Keratinocyte (primary cell): ENCODE data around the gene EXOC3L1.

ENCODE experiments used
- CTCF ChIP-seq, 3 experiments: IDR thresholded peaks in 1 of 3; conservative IDR thresholded peaks in 1 of 3; optimal IDR thresholded peaks in 1 of 3; 2 replicates in 2 of 3; 3 replicates in 1 of 3; pipeline versions ENCODE3 to v1.5.1; 2011; ENCODE audit warnings: low read length in 3 of 3, mild to moderate bottlenecking in 3 of 3, moderate library complexity in 2 of 3, control low read depth in 1 of 3, inconsistent platforms in 1 of 3; ENCODE audit not compliant: insufficient read depth in 2 of 3; ENCODE audit errors: extremely low read depth in 1 of 3
- EZH2 ChIP-seq: IDR thresholded peaks from one replicate; pipeline ENCODE4 v1.6.1; 2012; ENCODE audit warnings: inconsistent platforms, mild to moderate bottlenecking, low read length, moderate library complexity

DNA sequence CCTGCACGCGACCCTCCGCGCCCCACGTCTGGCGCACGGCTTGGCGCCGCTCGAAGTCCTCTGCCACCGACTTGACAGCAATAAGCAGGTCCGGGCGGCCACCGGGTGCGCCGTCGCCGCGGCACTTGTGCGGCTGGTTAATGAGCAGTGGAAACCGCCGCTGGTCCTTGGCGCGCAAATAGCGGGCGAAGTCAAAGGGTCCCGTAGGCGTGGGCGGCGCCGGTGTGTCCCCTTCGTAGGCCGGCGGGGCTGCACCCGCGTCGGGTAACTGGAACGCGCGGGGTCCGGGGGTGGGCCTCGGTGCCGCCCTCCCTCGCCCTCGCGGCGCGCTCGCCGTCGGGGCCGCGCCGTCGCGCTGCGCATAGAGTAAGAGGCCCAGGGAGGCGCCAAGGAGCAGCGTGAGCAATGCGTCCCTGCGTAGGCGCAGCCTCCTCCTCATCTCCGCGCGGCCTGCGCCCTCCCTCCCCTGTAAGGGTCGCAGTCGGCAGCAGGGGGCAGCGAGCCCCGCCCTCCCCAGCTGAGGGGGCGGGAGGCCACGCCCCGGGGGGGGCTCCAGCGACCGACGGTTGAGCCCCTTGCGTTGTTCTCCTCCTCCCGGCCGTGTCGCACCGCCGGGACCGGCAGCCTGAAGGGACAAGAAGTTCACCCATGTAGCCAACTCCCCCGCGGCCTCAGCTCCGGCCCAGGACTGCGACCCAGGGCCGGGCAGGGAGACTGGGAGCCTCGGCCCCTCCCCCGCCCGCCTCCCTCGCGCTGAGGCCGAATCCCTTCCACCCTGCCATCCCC lies 39.7 kb downstream of the EXOC3L1 start:
- TF ChIP-seq CTCF (optimal IDR thresholded peaks at IDR 0.05 in 1 of 3, IDR thresholded peaks at IDR 0.05 in 1 of 3, conservative IDR thresholded peaks at IDR 0.05 in 1 of 3; ENCODE audit: extremely low read depth in 1 of 3, insufficient read depth in 2 of 3, low read length in 3 of 3): peak in 2 of 3 experiments; percentile 17 to 32
- TF ChIP-seq EZH2: no peak
